HAP-1 (cell line): Measurements from ENCODE around the gene PGAM2.

Experiments
- DNase-seq, 2 experiments: peaks; one replicate each; pipeline ENCODE4 v3.0.0-alpha.2; 2016 to 2020; ENCODE audit warnings: low spot score in 2 of 2
- H3K27me3 ChIP-seq: fragments of 250-450 bp; sonication (Bioruptor Pico); 2 replicates; pipeline ENCODE4 v1.5.1; 2020; ENCODE audit warnings: low read depth, mild to moderate bottlenecking, moderate library complexity
- H3K36me3 ChIP-seq: fragments of 250-450 bp; sonication (Bioruptor Pico); replicated peaks from 2 replicates; pipeline ENCODE4 v1.5.1; 2020; ENCODE audit warnings: mild to moderate bottlenecking
- H3K4me1 ChIP-seq: fragments of 250-450 bp; sonication (Bioruptor Pico); 2 replicates; pipeline ENCODE4 v1.5.1; 2020; ENCODE audit warnings: mild to moderate bottlenecking
- H3K4me3 ChIP-seq: fragments of 250-450 bp; sonication (Bioruptor Pico); 2 replicates; pipeline ENCODE4 v1.5.1; 2020; ENCODE audit warnings: mild to moderate bottlenecking, moderate library complexity
- H3K9me3 ChIP-seq: fragments of 250-450 bp; sonication (Bioruptor Pico); 2 replicates; pipeline ENCODE4 v1.5.1; 2020; ENCODE audit warnings: mild to moderate bottlenecking, moderate library complexity
- in situ Hi-C: fragments of 300-500 bp; cut with MboI; formaldehyde crosslinking; loops from 3 replicates; pipeline ENCODE4 v1.14.3; 2020; ENCODE audit warnings: low sequenced_read_pairs, inconsistent platforms, mixed read lengths

The PGAM2 gene

GRCh38 chr7:44060948-44061644 lies 4.3 kb downstream of the PGAM2 start:
- no peak overlapping the region for H3K4me3 ChIP-seq
- in situ Hi-C loops = no loop called here
- no peak for DNase-seq
- H3K36me3 ChIP-seq = peaks cover 56% of the 10 kb centered on the region
- H3K4me1 ChIP-seq = peaks cover 10% of the 10 kb centered on the region
- H3K27me3 ChIP-seq = no peaks in the 10 kb centered on the region
- H3K9me3 ChIP-seq = no peaks in the 10 kb centered on the region

GRCh38 chr7:44060091-44060947 lies 5.0 kb downstream of the PGAM2 start:
- H3K9me3 ChIP-seq = no peaks in the 10 kb centered on the region
- H3K27me3 ChIP-seq = no peaks in the 10 kb centered on the region
- H3K4me3 ChIP-seq = no peak overlapping the region
- no peak for DNase-seq
- in situ Hi-C loops = no loop called here
- peaks cover 62% of the 10 kb centered on the region for H3K36me3 ChIP-seq
- peaks cover 10% of the 10 kb centered on the region for H3K4me1 ChIP-seq

GRCh38 chr7:44059219-44060090 lies 5.9 kb downstream of the PGAM2 start:
- in situ Hi-C loops = no loop called here
- peaks cover 71% of the 10 kb centered on the region for H3K36me3 ChIP-seq
- no peak for DNase-seq

GRCh38 chr7:44058759-44059218 lies 6.6 kb downstream of the PGAM2 start:
- peaks cover 76% of the 10 kb centered on the region for H3K36me3 ChIP-seq
- no peak for DNase-seq
- H3K27me3 ChIP-seq = no peaks in the 10 kb centered on the region
- in situ Hi-C loops = no loop called here
- no peak overlapping the region for H3K4me3 ChIP-seq
- H3K4me1 ChIP-seq = peaks cover 5% of the 10 kb centered on the region
- H3K9me3 ChIP-seq = no peaks in the 10 kb centered on the region

More at GRCh38 chr7:44059219-44060090, 5.9 kb downstream of the PGAM2 start:
- Histone ChIP-seq H3K4me1 (peaks cover 10% of the 10 kb centered on the region), H3K9me3 (no peaks in the 10 kb centered on the region), H3K27me3 (no peaks in the 10 kb centered on the region), H3K4me3 (no peak overlapping the region)

- Histone ChIP-seq H3K9me3 (no peaks in the 10 kb centered on the region), H3K36me3 (peaks cover 80% of the 10 kb centered on the region), H3K27me3 (no peaks in the 10 kb centered on the region), H3K4me1 (no peaks in the 10 kb centered on the region), H3K4me3 (no peak overlapping the region)
- in situ Hi-C loops = no loop called here
- no peak for DNase-seq
Measured at GRCh38 chr7:44057849-44058758, 7.3 kb downstream of the PGAM2 start.

GRCh38 chr7:44057181-44057848 lies 8.1 kb downstream of the PGAM2 start:
- Histone ChIP-seq H3K4me1 (no peaks in the 10 kb centered on the region), H3K9me3 (no peaks in the 10 kb centered on the region), H3K36me3 (peaks cover 87% of the 10 kb centered on the region), H3K27me3 (no peaks in the 10 kb centered on the region), H3K4me3 (no peak overlapping the region)
- DNase-seq = no peak
- in situ Hi-C loops = no loop called here

GRCh38 chr7:44056681-44057080 lies 8.7 kb downstream of the PGAM2 start:
- Histone ChIP-seq H3K4me1 (no peaks in the 10 kb centered on the region), H3K36me3 (peaks cover 87% of the 10 kb centered on the region), H3K4me3 (no peak overlapping the region), H3K9me3 (no peaks in the 10 kb centered on the region), H3K27me3 (no peaks in the 10 kb centered on the region)
- DNase-seq = no peak
- in situ Hi-C loops = no loop called here

- H3K4me3 ChIP-seq = no peak overlapping the region
- in situ Hi-C loops = no loop called here
- H3K4me1 ChIP-seq = no peaks in the 10 kb centered on the region
- peaks cover 76% of the 10 kb centered on the region for H3K36me3 ChIP-seq
- H3K9me3 ChIP-seq = no peaks in the 10 kb centered on the region
- DNase-seq = no peak
- no peaks in the 10 kb centered on the region for H3K27me3 ChIP-seq
Measured at GRCh38 chr7:44052771-44053365, 12.5 kb downstream of the PGAM2 start.

- no peak for DNase-seq
- peaks cover 70% of the 10 kb centered on the region for H3K36me3 ChIP-seq
- no peaks in the 10 kb centered on the region for H3K4me1 ChIP-seq
- no peak overlapping the region for H3K4me3 ChIP-seq
- no peaks in the 10 kb centered on the region for H3K27me3 ChIP-seq
- in situ Hi-C loops = no loop called here
- H3K9me3 ChIP-seq = no peaks in the 10 kb centered on the region
Measured at GRCh38 chr7:44051611-44052220, 13.7 kb downstream of the PGAM2 start.

GRCh38 chr7:44050915-44051560 lies 14.3 kb downstream of the PGAM2 start:
- Histone ChIP-seq H3K9me3 (no peaks in the 10 kb centered on the region), H3K4me3 (no peak overlapping the region), H3K36me3 (peaks cover 71% of the 10 kb centered on the region), H3K4me1 (no peaks in the 10 kb centered on the region), H3K27me3 (no peaks in the 10 kb centered on the region)
- no peak for DNase-seq
- in situ Hi-C loops = no loop called here

GRCh38 chr7:44050121-44050914 lies 15.0 kb downstream of the PGAM2 start:
- no peak for DNase-seq
- no peak overlapping the region for H3K4me3 ChIP-seq
- no peaks in the 10 kb centered on the region for H3K9me3 ChIP-seq
- no peaks in the 10 kb centered on the region for H3K27me3 ChIP-seq
- in situ Hi-C loops = no loop called here
- H3K36me3 ChIP-seq = peaks cover 65% of the 10 kb centered on the region
- H3K4me1 ChIP-seq = peaks cover 4% of the 10 kb centered on the region
